GM23248 (cell line): ENCODE data around the gene PSMA5.

Experiments used
- EZH2 ChIP-seq: fragments of 200-600 bp; sonication (generic); IDR thresholded peaks from 2 replicates; pipeline ENCODE4 v1.6.1; 2018; ENCODE audit warnings: antibody characterized with exemption, mild to moderate bottlenecking; ENCODE audit not compliant: insufficient read depth, poor library complexity, severe bottlenecking
- EZH2phosphoT487 ChIP-seq: fragments of 200-600 bp; sonication (generic); IDR thresholded peaks from 2 replicates; pipeline ENCODE4 v1.6.1; 2018; ENCODE audit warnings: antibody characterized with exemption, moderate library complexity, mild to moderate bottlenecking, low read depth; ENCODE audit not compliant: insufficient read depth

DNA sequence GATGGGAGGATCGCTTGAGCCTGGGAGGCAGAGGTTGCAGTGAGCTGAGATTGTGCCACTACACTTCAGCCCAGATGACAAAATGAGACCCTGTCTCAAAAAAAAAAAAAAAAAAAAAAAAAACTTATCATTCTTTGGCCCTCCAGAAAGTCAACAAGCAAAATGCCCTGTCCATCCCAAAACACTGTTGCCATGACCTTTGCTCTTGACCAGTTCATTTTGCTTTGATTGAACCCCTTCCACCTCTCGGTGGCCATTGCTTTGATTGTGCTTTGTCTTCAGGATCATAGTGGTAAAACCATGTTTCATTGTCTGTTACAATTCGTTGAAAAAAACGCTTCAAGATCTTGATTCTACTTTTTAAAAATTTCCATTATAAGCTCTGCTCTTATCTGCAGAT lies 31.6 kb upstream of the PSMA5 start:
- TF ChIP-seq EZH2phosphoT487 = no peak
- no peak for TF ChIP-seq EZH2
